GM19238 (cell line): ENCODE measurements around the gene TAF7.
"Not testable (repeated sequence)": the region's sequence is repeated elsewhere in the genome, so short reads cannot be mapped to it uniquely, and the experiment has no call there.

Experiments used
- DNase-seq: peaks from one replicate; pipeline ENCODE4 v3.0.0; 2011; ENCODE audit warnings: low spot score; ENCODE audit not compliant: insufficient read length

TAF7 gene

GRCh38 chr5:141320225-141321169 lies at the start of gene TAF7:
Gene TAF7, minus strand, starts transcription at chr5:141320784. Its CDS starts 740 bp downstream, at chr5:141320044.
- peak; percentile 78 for DNase-seq

- no peak for DNase-seq
These were observed 45.7 kb upstream of the TAF7 start for GRCh38 chr5:141366016-141366896.

GRCh38 chr5:141363952-141364660 lies 43.5 kb upstream of the TAF7 start, which contains the start of gene PCDHGA5:
Gene PCDHGA5, plus strand, starts transcription at chr5:141364162. Its CDS starts 169 bp downstream, at chr5:141364331.
- DNase-seq = no peak

- DNase-seq = no peak
These were observed 42.1 kb upstream of the TAF7 start for GRCh38 chr5:141362719-141363118.

GRCh38 chr5:141360685-141361084 lies 40.1 kb upstream of the TAF7 start:
- no peak for DNase-seq

GRCh38 chr5:141359790-141360426 lies 39.3 kb upstream of the TAF7 start, which contains the start of gene PCDHGB2:
Gene PCDHGB2, plus strand, starts transcription at chr5:141359994. Its CDS starts 142 bp downstream, at chr5:141360136.
- no peak for DNase-seq

GRCh38 chr5:141356950-141357349 lies 36.4 kb upstream of the TAF7 start:
- DNase-seq = no peak

- no peak for DNase-seq
These were observed 35.5 kb upstream of the TAF7 start for GRCh38 chr5:141356133-141356532.

- DNase-seq = no peak
These were observed 35.1 kb upstream of the TAF7 start for GRCh38 chr5:141355641-141356040.

GRCh38 chr5:141354900-141355469 lies 34.4 kb upstream of the TAF7 start, which contains the start of gene PCDHGA4:
Gene PCDHGA4, plus strand, starts transcription at chr5:141355021. Its CDS starts 87 bp downstream, at chr5:141355108.
- DNase-seq = no peak

- DNase-seq = no peak
These were observed 31.0 kb upstream of the TAF7 start for GRCh38 chr5:141351591-141351990.

GRCh38 chr5:141349917-141350619 lies 29.5 kb upstream of the TAF7 start, which contains the start of gene PCDHGB1:
Gene PCDHGB1, plus strand, starts transcription at chr5:141350099. Its CDS starts 162 bp downstream, at chr5:141350261.
- peak; percentile 37 for DNase-seq

- not testable (repeated sequence) for DNase-seq
These were observed 25.4 kb upstream of the TAF7 start for GRCh38 chr5:141346017-141346416.

- DNase-seq = no peak
These were observed 24.7 kb upstream of the TAF7 start for GRCh38 chr5:141345327-141345726.

GRCh38 chr5:141343953-141344463 lies 23.4 kb upstream of the TAF7 start:
- DNase-seq = no peak

- no peak for DNase-seq
These were observed 22.8 kb upstream of the TAF7 start, which contains the start of gene PCDHGA3 for GRCh38 chr5:141343242-141343952. Gene PCDHGA3, plus strand, starts transcription at chr5:141343829. Its CDS starts 205 bp downstream, at chr5:141344034.

- DNase-seq = no peak
These were observed 22.2 kb upstream of the TAF7 start for GRCh38 chr5:141342773-141343172.

GRCh38 chr5:141340781-141341354 lies 20.3 kb upstream of the TAF7 start:
- DNase-seq = not testable (repeated sequence)
